ENCODE results near the gene CCDC50. TPM values are rescaled to one million over a fixed set of nuclear protein-coding genes. Genes with fewer than 3 reads are reported as not detected.

CCDC50 gene
- total RNA-seq, 1 experiment from 2014 or later, result 21.0 TPM

DNA sequence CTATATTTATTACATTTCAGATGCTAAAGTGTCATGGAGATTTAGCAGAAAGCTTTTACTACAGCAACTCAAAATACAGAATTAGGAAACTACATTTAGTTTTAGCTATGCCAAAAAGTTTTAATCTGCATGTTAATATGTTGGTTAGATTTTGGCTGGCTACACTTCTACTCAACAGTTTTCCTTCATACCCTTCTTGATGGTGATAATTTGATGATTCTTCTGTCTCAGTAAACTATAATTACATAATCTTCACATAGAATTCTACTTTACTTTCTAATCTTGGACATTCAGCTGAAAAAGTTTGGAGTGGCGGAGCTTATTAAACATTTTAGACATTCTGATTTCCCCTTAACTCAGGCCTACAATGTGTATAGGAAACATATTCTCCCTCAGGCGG lies 11.2 kb downstream of the CCDC50 start:
- Histone ChIP-seq H3K9me3 (ENCODE audit: control insufficient read depth, low read depth, low read length) (no peaks in the 10 kb centered on the region), H2BK12ac (ENCODE audit: insufficient read length, low read depth, low read length) (no peak overlapping the region), H3K14ac (ENCODE audit: insufficient read depth, low read length) (no peak overlapping the region), H2BK120ac (ENCODE audit: low read depth, low read length, poor library complexity, severe bottlenecking) (no peak overlapping the region), H3T11ph (ENCODE audit: low read length) (no peak overlapping the region), H3K4ac (ENCODE audit: low read depth, low read length) (no peak overlapping the region), H3K79me2 (ENCODE audit: insufficient read depth, low read length) (no peaks in the 10 kb centered on the region), H3K23ac (ENCODE audit: insufficient read length, low read depth, low read length) (no peak overlapping the region), H4K5ac (ENCODE audit: insufficient read length, low read depth, low read length) (no peak overlapping the region), H4K91ac (ENCODE audit: insufficient read length, low read depth, low read length) (no peak overlapping the region), H4K8ac (replicated peaks; ENCODE audit: insufficient read length, low read depth, low read length) (no peak overlapping the region), H3K56ac (ENCODE audit: insufficient read length, low read depth, low read length) (no peak overlapping the region), H4K20me1 (ENCODE audit: control insufficient read depth, insufficient read depth, insufficient read length) (no peaks in the 10 kb centered on the region), H3K23me2 (ENCODE audit: insufficient read length, low read depth, low read length, poor library complexity, severe bottlenecking) (no peaks in the 10 kb centered on the region), H3K27me3 (ENCODE audit: insufficient read depth, low read length) (no peaks in the 10 kb centered on the region), H3K79me1 (ENCODE audit: insufficient read depth, low read depth, low read length, poor library complexity, severe bottlenecking) (no peaks in the 10 kb centered on the region), H3K18ac (ENCODE audit: insufficient read length, low read depth, low read length) (no peak overlapping the region), H2BK20ac (ENCODE audit: low read depth, low read length, poor library complexity, severe bottlenecking) (no peak overlapping the region), H3K4me1 (ENCODE audit: insufficient read depth, low read length) (no peaks in the 10 kb centered on the region), H2BK5ac (ENCODE audit: insufficient read length, low read length) (no peak overlapping the region), H3K4me2 (ENCODE audit: insufficient read depth, insufficient read length, low read length) (no peak overlapping the region), H3K27ac (ENCODE audit: insufficient read length, low read depth, low read length) (no peak overlapping the region), H2BK15ac (ENCODE audit: low read depth, low read length) (no peak overlapping the region), H2AK5ac (ENCODE audit: insufficient read length, low read length) (no peak overlapping the region), H2AFZ (ENCODE audit: low read length) (no peak overlapping the region), H3K9ac (ENCODE audit: extremely low read depth, insufficient read length, low read length) (no peak overlapping the region)
- TF ChIP-seq, protein P1, sequence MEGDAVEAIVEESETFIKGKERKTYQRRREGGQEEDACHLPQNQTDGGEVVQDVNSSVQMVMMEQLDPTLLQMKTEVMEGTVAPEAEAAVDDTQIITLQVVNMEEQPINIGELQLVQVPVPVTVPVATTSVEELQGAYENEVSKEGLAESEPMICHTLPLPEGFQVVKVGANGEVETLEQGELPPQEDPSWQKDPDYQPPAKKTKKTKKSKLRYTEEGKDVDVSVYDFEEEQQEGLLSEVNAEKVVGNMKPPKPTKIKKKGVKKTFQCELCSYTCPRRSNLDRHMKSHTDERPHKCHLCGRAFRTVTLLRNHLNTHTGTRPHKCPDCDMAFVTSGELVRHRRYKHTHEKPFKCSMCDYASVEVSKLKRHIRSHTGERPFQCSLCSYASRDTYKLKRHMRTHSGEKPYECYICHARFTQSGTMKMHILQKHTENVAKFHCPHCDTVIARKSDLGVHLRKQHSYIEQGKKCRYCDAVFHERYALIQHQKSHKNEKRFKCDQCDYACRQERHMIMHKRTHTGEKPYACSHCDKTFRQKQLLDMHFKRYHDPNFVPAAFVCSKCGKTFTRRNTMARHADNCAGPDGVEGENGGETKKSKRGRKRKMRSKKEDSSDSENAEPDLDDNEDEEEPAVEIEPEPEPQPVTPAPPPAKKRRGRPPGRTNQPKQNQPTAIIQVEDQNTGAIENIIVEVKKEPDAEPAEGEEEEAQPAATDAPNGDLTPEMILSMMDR (conservative IDR thresholded peaks at IDR 0.05), result no peak
- no peak for DNase-seq
- Mint-ChIP-seq H3K9me3 (no peaks in the 10 kb centered on the region), H3K36me3 (ENCODE audit: insufficient read depth in 1 of 3, low read depth in 3 of 3) (no peaks in the 10 kb centered on the region), H3K4me1 (peaks cover 5 to 6% of the 10 kb centered on the region in 2 experiments; a peak in 2 of 4 replicates), H3K27ac (no peak overlapping the region), H3K27me3 (ENCODE audit: low read depth) (no peaks in the 10 kb centered on the region), H3K4me3 (no peak overlapping the region)
- no CpG with 5 or more reads among the region's 2 CpGs for WGBS (ENCODE audit: extremely low coverage, insufficient read length, low lambda C conversion rate)

All from H9 (cell line).